ENCODE measurements around the gene HYCC2. TPM values are rescaled to one million over a fixed set of nuclear protein-coding genes. Genes with fewer than 3 reads are reported as not detected.

HYCC2 gene
- 2.7 to 5.8 TPM (median 4.8 TPM) in 5 replicates for total RNA-seq (2022; extraction: Qiagen RNA extraction; ENCODE audit: low read depth)

GRCh38 chr2:201071479-201072200 lies at the start of gene HYCC2, which contains the start of gene NDUFB3:
TSS of gene HYCC2 (minus strand) at chr2:201071671. CDS start at chr2:201024009, 47,662 bp downstream.
TSS of gene NDUFB3 (plus strand) at chr2:201072001. CDS start at chr2:201078883, 6,882 bp downstream.

GRCh38 chr2:201116115-201116958 lies 44.9 kb upstream of the HYCC2 start, which contains the start of gene CFLAR:
TSS of gene CFLAR (plus strand) at chr2:201116164. CDS start at chr2:201129866, 13,702 bp downstream.

Other genes with a start within 250 kb of the HYCC2 start
- gene CLK1, start 207.0 kb downstream of the HYCC2 start, total RNA-seq (2022; extraction: Qiagen RNA extraction; ENCODE audit: low read depth): 37.6 to 46.2 TPM (median 44.8 TPM) in 5 replicates
- 20.1 to 30.1 TPM (median 25.7 TPM) in 5 replicates for gene PPIL3, start 182.6 kb downstream of the HYCC2 start, total RNA-seq (2022; extraction: Qiagen RNA extraction; ENCODE audit: low read depth)
- gene NIF3L1, start 182.3 kb downstream of the HYCC2 start, total RNA-seq (2022; extraction: Qiagen RNA extraction; ENCODE audit: low read depth): 35.9 to 46.2 TPM (median 43.4 TPM) in 5 replicates
- 9.8 to 19.3 TPM (median 15.4 TPM) in 5 replicates for gene ORC2, start 108.0 kb downstream of the HYCC2 start, total RNA-seq (2022; extraction: Qiagen RNA extraction; ENCODE audit: low read depth)
- gene NDUFB3, start 330 bp upstream of the HYCC2 start, total RNA-seq (2022; extraction: Qiagen RNA extraction; ENCODE audit: low read depth): 126 to 148 TPM (median 138 TPM) in 5 replicates
- gene CFLAR, start 44.5 kb upstream of the HYCC2 start, total RNA-seq (2022; extraction: Qiagen RNA extraction; ENCODE audit: low read depth): 63.4 to 80.2 TPM (median 72.4 TPM) in 5 replicates
- gene CASP10, start 111.5 kb upstream of the HYCC2 start, total RNA-seq (2022; extraction: Qiagen RNA extraction; ENCODE audit: low read depth): 1.8 to 2.7 TPM (median 2.5 TPM) in 5 replicates
- 31.5 to 39.4 TPM (median 35.5 TPM) in 5 replicates for gene CASP8, start 188.9 kb upstream of the HYCC2 start, total RNA-seq (2022; extraction: Qiagen RNA extraction; ENCODE audit: low read depth)